ENCODE data around the gene COPS7B. TPM values are rescaled to one million over a fixed set of nuclear protein-coding genes. Genes with fewer than 3 reads are reported as not detected.

Gene COPS7B
- total RNA-seq, 1 donor from 2014 or later: 58.4 TPM

DNA sequence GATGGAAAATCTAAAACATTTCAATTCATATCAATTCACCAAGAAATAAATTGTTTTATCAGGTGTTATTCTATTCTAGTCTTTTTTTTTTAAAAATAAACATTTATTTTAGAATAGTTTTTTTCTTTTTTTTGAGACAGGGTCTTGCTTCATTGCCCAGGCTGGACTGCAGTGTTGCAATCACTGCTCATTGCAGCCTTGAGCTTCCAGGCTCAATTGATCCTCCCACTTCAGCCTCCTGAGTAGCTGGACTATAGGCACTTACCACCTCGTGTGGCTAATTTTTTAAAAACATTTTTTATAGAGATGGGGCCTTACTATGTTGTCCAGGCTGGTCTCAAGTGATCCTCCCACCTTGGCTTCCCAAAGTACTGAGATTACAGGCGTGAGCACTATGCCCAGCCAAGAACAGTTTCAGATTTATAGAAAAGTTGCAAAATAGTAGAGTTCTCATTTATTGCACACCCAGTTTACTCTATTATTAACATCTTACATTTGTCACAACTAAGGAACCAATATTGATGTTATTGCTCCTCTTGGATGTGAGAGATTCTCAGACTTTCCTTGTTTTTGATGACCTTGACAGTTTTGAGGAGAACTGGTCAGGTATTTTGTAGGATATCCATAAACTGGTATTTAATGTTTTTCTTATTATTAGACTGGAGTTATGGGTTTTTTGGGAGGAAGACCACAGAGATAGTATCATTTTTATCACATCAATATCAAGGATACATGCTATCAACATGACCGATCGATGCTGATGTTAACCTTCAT is 35.0 kb upstream of the COPS7B start:
- no peaks in the 10 kb centered on the region for H3K9me3 Mint-ChIP-seq (ENCODE audit: low read depth)
- no peaks in the 10 kb centered on the region for H3K4me1 Mint-ChIP-seq (ENCODE audit: low read depth)
- DNase-seq (ENCODE audit: low spot score, unreplicated experiment): no peak
- H3K27ac Mint-ChIP-seq: no peak overlapping the region
- H3K27me3 Mint-ChIP-seq: no peaks in the 10 kb centered on the region
- H3K4me3 Mint-ChIP-seq (ENCODE audit: low read depth): no peak overlapping the region
- H3K36me3 Mint-ChIP-seq (ENCODE audit: insufficient read depth): no peaks in the 10 kb centered on the region
- TF ChIP-seq, protein P1, sequence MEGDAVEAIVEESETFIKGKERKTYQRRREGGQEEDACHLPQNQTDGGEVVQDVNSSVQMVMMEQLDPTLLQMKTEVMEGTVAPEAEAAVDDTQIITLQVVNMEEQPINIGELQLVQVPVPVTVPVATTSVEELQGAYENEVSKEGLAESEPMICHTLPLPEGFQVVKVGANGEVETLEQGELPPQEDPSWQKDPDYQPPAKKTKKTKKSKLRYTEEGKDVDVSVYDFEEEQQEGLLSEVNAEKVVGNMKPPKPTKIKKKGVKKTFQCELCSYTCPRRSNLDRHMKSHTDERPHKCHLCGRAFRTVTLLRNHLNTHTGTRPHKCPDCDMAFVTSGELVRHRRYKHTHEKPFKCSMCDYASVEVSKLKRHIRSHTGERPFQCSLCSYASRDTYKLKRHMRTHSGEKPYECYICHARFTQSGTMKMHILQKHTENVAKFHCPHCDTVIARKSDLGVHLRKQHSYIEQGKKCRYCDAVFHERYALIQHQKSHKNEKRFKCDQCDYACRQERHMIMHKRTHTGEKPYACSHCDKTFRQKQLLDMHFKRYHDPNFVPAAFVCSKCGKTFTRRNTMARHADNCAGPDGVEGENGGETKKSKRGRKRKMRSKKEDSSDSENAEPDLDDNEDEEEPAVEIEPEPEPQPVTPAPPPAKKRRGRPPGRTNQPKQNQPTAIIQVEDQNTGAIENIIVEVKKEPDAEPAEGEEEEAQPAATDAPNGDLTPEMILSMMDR (IDR thresholded peaks at IDR 0.05; ENCODE audit: unreplicated experiment): no peak

DNA sequence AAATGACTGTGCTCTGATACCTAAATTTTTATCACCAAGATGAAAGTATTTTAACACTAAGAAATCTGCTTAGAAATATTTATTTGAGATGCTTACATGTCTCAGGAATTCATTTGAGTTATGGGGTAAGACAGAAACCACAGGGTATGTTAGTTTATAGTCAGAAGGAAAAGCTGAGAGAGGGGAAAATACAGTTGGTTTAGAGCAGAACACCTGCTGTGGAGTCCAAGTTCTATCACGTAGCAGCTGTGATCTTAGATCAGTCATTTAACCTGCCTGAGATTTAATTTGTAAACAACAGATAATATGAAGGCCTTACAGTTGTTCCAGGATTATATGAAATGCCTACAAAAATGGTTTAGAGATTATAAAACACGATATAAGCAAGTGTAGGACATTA is 34.2 kb upstream of the COPS7B start:
- TF ChIP-seq, protein P1 (IDR thresholded peaks at IDR 0.05; ENCODE audit: unreplicated experiment): no peak
- H3K9me3 Mint-ChIP-seq (ENCODE audit: low read depth): no peaks in the 10 kb centered on the region
- H3K27ac Mint-ChIP-seq: no peak overlapping the region
- no peak overlapping the region for H3K4me3 Mint-ChIP-seq (ENCODE audit: low read depth)
- H3K27me3 Mint-ChIP-seq: no peaks in the 10 kb centered on the region
- H3K4me1 Mint-ChIP-seq (ENCODE audit: low read depth): no peaks in the 10 kb centered on the region
- H3K36me3 Mint-ChIP-seq (ENCODE audit: insufficient read depth): no peaks in the 10 kb centered on the region
- DNase-seq (ENCODE audit: low spot score, unreplicated experiment): no peak

DNA sequence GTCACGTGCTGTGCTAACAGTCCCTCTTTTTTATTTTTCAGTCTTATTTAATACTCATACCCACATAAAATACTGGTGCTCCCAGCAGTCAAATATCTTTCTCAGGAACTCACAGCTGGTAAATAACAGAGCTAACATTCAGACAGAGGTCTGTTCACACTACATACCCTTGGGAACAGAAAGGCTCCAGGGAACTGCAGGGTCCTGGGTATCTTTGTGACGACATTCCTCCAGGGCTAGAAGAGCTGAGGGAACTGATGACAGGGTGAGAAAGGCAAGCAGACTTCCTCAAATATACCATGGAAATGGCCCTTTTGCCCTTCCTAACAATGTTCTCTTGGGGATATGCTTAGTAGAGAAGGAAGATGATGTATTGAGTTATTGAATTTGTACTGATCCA is 24.5 kb upstream of the COPS7B start:
- H3K4me3 Mint-ChIP-seq (ENCODE audit: low read depth): no peak overlapping the region
- H3K4me1 Mint-ChIP-seq (ENCODE audit: low read depth): no peaks in the 10 kb centered on the region
- H3K27ac Mint-ChIP-seq: no peak overlapping the region
- no peaks in the 10 kb centered on the region for H3K27me3 Mint-ChIP-seq
- TF ChIP-seq, protein P1 (IDR thresholded peaks at IDR 0.05; ENCODE audit: unreplicated experiment): no peak
- no peaks in the 10 kb centered on the region for H3K36me3 Mint-ChIP-seq (ENCODE audit: insufficient read depth)
- no peaks in the 10 kb centered on the region for H3K9me3 Mint-ChIP-seq (ENCODE audit: low read depth)
- DNase-seq (ENCODE audit: low spot score, unreplicated experiment): no peak

DNA sequence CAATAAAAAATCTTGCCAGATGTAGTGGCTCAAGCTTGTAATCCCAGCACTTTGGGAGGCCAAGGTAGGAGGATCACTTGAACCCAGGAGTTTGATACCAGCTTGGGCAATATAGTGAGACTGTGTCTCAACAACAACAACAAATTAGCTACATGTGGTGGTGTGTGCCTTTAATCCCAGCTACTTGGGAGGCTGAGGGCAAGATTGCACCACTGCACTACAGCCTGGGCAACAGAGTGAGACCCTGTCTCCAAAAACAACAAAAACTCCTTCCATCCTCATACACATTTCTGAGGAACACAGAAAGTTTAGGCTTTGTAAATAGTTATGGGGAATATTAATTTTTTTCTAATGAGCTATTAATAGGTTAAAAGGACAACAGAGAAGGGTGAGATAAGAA is 22.1 kb upstream of the COPS7B start:
- no peaks in the 10 kb centered on the region for H3K36me3 Mint-ChIP-seq (ENCODE audit: insufficient read depth)
- TF ChIP-seq, protein P1 (IDR thresholded peaks at IDR 0.05; ENCODE audit: unreplicated experiment): no peak
- no peak for DNase-seq (ENCODE audit: low spot score, unreplicated experiment)
- no peaks in the 10 kb centered on the region for H3K27me3 Mint-ChIP-seq
- H3K4me1 Mint-ChIP-seq (ENCODE audit: low read depth): no peaks in the 10 kb centered on the region
- H3K27ac Mint-ChIP-seq: no peak overlapping the region
- no peak overlapping the region for H3K4me3 Mint-ChIP-seq (ENCODE audit: low read depth)
- no peaks in the 10 kb centered on the region for H3K9me3 Mint-ChIP-seq (ENCODE audit: low read depth)

DNA sequence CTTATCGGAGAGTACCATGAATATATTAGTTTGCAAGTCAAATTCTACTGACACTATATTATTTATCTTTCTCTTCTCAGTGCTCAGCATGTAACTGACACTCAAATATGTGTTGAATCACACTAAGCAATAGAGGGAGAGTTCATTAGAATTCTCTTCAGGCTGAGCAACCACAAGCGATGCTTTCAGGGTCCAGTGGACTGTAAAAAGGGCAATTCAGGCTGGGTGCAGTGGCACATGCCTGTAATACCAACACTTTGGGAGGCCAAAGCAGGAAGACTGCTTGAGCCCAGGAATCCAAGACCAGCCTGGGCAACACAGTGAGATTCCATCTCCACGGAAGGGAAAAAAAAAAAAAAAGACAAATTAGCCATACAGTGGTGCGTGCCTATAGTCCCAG is 21.5 kb upstream of the COPS7B start:
- Mint-ChIP-seq H3K27ac (no peak overlapping the region), H3K36me3 (ENCODE audit: insufficient read depth) (no peaks in the 10 kb centered on the region), H3K27me3 (no peaks in the 10 kb centered on the region), H3K4me3 (ENCODE audit: low read depth) (no peak overlapping the region), H3K9me3 (ENCODE audit: low read depth) (no peaks in the 10 kb centered on the region), H3K4me1 (ENCODE audit: low read depth) (no peaks in the 10 kb centered on the region)
- TF ChIP-seq, protein P1 (IDR thresholded peaks at IDR 0.05; ENCODE audit: unreplicated experiment): no peak
- no peak for DNase-seq (ENCODE audit: low spot score, unreplicated experiment)
